Measurements from ENCODE around the gene MED27. TPM values are rescaled to one million over a fixed set of nuclear protein-coding genes. Genes with fewer than 3 reads are reported as not detected.

Gene MED27
- total RNA-seq, 1 experiment from 2014 or later = 65.6 TPM

- DNase-seq (ENCODE audit: low read depth) = no peak
Observed at GRCh38 chr9:131811405-131811804, 268.3 kb downstream of the MED27 start.

DNA sequence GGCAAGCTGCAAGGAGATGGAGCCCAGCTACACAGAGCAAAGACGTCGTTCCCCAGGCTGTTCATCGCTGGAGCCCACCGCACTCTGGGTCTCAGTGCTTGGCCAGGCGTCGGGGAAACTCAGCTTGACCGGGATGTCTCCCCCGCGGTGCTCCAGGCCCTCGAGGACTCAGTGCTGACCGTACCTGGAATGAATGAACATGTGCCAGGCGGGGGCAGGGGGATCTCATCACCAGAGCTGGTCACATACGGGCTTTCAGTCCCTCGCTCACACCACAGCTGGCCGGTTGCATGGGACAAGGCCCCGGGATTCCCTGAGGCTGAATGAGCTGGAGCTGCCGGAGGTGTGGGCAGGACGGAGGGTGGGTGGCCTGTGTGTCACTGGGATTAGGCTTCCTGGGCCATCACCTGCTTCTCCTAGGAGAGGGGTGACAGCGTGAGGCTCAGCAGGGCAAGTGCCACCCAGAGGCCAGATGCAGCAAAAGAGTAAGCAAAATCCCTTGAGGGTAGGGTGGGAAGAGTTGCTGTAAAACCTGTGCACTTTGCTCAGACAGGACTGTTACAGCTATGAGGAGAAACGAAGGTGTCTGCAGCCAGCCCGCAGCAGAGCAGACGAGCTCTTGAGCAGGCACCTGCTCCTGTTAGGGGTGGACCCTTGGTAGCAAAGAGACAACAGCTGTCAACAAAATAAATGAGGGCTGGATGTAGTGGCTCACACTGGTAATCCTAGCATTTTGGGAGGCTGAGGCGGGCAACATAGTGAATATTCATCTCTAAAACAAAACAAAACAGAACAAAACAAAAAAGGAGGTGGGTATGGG lies 269.1 kb downstream of the MED27 start:
- DNase-seq (ENCODE audit: low read depth) = no peak

Other genes with a start within 250 kb of the MED27 start
- gene NTNG2, start 82.2 kb upstream of the MED27 start, total RNA-seq (2014; rRNA removed; shearing (Covaris generic)) = 1.9 and 2.6 TPM in 2 replicates